Measurements from ENCODE around the gene TP53I3. TPM values are rescaled to one million over a fixed set of nuclear protein-coding genes. Genes with fewer than 3 reads are reported as not detected.
"Not testable (repeated sequence)": the region's sequence is repeated elsewhere in the genome, so short reads cannot be mapped to it uniquely, and the experiment has no call there.

The TP53I3 gene
- total RNA-seq, 4 donors from 2014 or later = 14.5 to 38.4 (median 31.0) TPM

DNA sequence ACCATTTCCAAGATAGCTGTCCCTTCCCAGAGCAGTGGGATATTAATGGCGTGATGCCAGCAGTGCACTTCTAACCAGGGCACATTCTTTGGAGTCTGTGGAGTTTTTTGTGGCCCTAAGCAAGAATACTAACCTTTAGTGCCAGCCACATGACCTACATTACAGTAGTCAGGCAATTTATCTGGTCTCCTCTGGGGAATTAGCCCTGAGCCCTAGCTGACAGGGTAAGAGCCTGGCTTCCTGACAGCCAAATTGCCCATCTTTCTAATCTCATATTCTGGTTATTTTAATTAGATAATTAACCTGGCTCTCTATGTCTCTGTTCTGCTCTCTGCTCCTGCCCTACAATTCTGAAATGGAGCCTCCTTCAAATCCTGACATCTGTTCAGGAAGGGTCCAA lies 33.3 kb upstream of the TP53I3 start:
- no peak for DNase-seq
- H3K27ac ChIP-seq = no peak overlapping the region
- no peak for TF ChIP-seq POLR2A (IDR thresholded peaks at IDR 0.05)
- TF ChIP-seq, protein P1, sequence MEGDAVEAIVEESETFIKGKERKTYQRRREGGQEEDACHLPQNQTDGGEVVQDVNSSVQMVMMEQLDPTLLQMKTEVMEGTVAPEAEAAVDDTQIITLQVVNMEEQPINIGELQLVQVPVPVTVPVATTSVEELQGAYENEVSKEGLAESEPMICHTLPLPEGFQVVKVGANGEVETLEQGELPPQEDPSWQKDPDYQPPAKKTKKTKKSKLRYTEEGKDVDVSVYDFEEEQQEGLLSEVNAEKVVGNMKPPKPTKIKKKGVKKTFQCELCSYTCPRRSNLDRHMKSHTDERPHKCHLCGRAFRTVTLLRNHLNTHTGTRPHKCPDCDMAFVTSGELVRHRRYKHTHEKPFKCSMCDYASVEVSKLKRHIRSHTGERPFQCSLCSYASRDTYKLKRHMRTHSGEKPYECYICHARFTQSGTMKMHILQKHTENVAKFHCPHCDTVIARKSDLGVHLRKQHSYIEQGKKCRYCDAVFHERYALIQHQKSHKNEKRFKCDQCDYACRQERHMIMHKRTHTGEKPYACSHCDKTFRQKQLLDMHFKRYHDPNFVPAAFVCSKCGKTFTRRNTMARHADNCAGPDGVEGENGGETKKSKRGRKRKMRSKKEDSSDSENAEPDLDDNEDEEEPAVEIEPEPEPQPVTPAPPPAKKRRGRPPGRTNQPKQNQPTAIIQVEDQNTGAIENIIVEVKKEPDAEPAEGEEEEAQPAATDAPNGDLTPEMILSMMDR (IDR thresholded peaks at IDR 0.05) = no peak
- no peaks in the 10 kb centered on the region for H3K36me3 ChIP-seq
- H3K4me3 ChIP-seq (replicated peaks in 1 of 3) = no peak overlapping the region
- H3K4me1 ChIP-seq = peaks cover 4 to 6% of the 10 kb centered on the region in 2 donors
- no peaks in the 10 kb centered on the region for H3K9me3 ChIP-seq
- H3K27me3 ChIP-seq = no peaks in the 10 kb centered on the region
- intact Hi-C loops (cut with DNase I) = no loop called here
- 65 to 78% methylated on average over 1 of the region's 1 CpG for WGBS, 2 donors

GRCh38 chr2:24115057-24115456 lies 30.4 kb upstream of the TP53I3 start:
- no peak for DNase-seq
- Histone ChIP-seq H3K4me1 (no peaks in the 10 kb centered on the region), H3K36me3 (no peaks in the 10 kb centered on the region), H3K27ac (no peak overlapping the region), H3K27me3 (no peaks in the 10 kb centered on the region), H3K4me3 (replicated peaks in 1 of 3) (no peak overlapping the region), H3K9me3 (no peaks in the 10 kb centered on the region)
- TF ChIP-seq POLR2A (IDR thresholded peaks at IDR 0.05) = no peak
- TF ChIP-seq, protein P1 (IDR thresholded peaks at IDR 0.05) = no peak
- 45 to 48% methylated on average over 2 of the region's 2 CpGs for WGBS, 2 donors
- intact Hi-C loops (cut with DNase I) = no loop called here

DNA sequence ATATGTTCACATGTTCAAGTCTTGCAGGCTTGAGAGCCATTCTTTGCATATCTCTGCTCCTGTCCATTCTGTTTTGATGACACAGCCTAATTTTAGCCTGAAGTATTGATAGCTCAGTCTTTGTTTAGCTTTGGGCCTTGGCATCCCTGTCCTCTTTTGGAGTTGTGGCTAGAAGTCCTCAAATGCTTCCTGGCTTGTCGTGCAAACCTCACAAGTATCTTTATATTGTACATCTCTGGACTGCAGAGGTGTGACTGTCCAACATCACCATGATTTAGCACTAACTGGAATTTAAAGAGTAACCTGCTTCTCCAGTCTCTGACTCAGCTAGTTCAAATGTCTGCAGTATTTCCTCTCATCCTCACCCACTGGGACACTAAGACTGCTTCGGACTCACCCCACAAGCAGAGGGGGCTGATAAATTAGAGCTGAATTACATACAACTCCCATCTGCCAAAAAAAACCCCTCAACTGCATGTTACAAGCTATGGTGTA lies 26.8 kb upstream of the TP53I3 start:
- 60 to 69% methylated on average over 2 of the region's 2 CpGs for WGBS, 2 donors
- H3K9me3 ChIP-seq = no peaks in the 10 kb centered on the region
- no peak overlapping the region for H3K4me3 ChIP-seq (replicated peaks in 1 of 3)
- intact Hi-C loops (cut with DNase I) = no loop called here
- TF ChIP-seq POLR2A (IDR thresholded peaks at IDR 0.05) = no peak
- TF ChIP-seq, protein P1 (IDR thresholded peaks at IDR 0.05) = no peak
- no peak overlapping the region for H3K27ac ChIP-seq
- H3K4me1 ChIP-seq = no peaks in the 10 kb centered on the region
- no peaks in the 10 kb centered on the region for H3K27me3 ChIP-seq
- no peaks in the 10 kb centered on the region for H3K36me3 ChIP-seq
- DNase-seq = no peak

DNA sequence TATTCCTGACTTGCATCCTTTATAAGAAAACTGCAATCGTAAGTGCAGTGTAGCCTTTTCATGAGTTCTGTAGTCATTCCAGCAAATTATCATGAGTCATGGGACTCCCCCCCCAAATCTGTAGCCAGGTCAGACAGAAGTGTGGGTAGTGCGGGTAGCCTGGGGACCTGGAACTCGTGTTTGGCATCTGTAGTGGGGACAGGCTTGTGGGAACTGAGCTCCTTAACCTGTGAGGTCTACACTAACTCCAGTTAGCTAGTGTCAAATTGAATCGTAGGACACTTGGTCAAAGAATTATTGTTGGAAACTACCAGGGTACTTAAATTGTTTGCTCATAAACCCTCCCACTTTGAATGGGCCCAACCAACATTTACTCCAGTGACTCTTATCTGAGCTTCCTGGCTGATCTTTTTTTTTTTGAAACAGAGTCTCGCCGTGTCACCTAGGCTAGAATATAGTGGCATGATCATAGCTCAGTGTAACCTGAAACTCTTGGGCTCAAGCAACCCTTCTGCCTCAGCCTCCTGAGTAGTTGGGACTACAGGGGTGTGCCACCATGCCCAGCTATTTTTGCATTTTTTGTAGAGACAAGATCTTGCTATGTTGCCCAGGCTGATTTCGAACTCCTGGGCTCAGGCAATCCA lies 26.1 kb upstream of the TP53I3 start:
- H3K9me3 ChIP-seq = no peaks in the 10 kb centered on the region

GRCh38 chr2:24109431-24109830 lies 24.8 kb upstream of the TP53I3 start:
- H3K4me3 ChIP-seq (replicated peaks in 1 of 3); H3K27ac ChIP-seq; H3K4me1 ChIP-seq; H3K9me3 ChIP-seq; H3K27me3 ChIP-seq; H3K36me3 ChIP-seq; intact Hi-C loops (cut with DNase I); DNase-seq: not testable (repeated sequence)
- WGBS, 2 donors = 96 to 100% methylated on average over 1 of the region's 1 CpG

More for the DNA sequence above, 26.1 kb upstream of the TP53I3 start:
- TF ChIP-seq POLR2A (IDR thresholded peaks at IDR 0.05) = no peak
- TF ChIP-seq, protein P1 (IDR thresholded peaks at IDR 0.05) = no peak
- 84 to 87% methylated on average over 6 to 7 of the region's 7 CpGs for WGBS, 2 donors
- H3K27me3 ChIP-seq = no peaks in the 10 kb centered on the region
- no peak overlapping the region for H3K4me3 ChIP-seq (replicated peaks in 1 of 3)
- H3K4me1 ChIP-seq = no peaks in the 10 kb centered on the region
- intact Hi-C loops (cut with DNase I) = no loop called here
- no peak overlapping the region for H3K27ac ChIP-seq
- no peaks in the 10 kb centered on the region for H3K36me3 ChIP-seq
- DNase-seq = no peak
